WTC11 (cell line): Measurements from ENCODE around the gene RFX8.

ENCODE experiments used
- ATF1 ChIP-seq: sonication (generic); formaldehyde crosslinking; IDR thresholded peaks from 2 replicates; pipeline ENCODE4 v1.8.1; 2023; ENCODE audit warnings: mild to moderate bottlenecking, moderate library complexity, missing genetic modification reagents
- CREB1 ChIP-seq: sonication (generic); formaldehyde crosslinking; IDR thresholded peaks from 2 replicates; pipeline ENCODE4 v1.8.0; 2023; ENCODE audit warnings: mild to moderate bottlenecking, missing genetic modification reagents
- CTCF ChIP-seq: fragments of 200-600 bp; IDR thresholded peaks from 2 replicates; pipeline ENCODE4 v1.8.0; 2022; ENCODE audit warnings: antibody characterized with exemption
- IRF2 ChIP-seq: sonication (generic); formaldehyde crosslinking; IDR thresholded peaks from 2 replicates; pipeline ENCODE4 v1.8.0; 2022; ENCODE audit warnings: low read depth, missing genetic modification reagents, borderline replicate concordance
- KAT7 ChIP-seq: sonication (generic); formaldehyde crosslinking; IDR thresholded peaks from 2 replicates; pipeline ENCODE4 v1.8.1; 2023; ENCODE audit warnings: missing genetic modification reagents, mild to moderate bottlenecking, borderline replicate concordance
- USF2 ChIP-seq: sonication (generic); formaldehyde crosslinking; IDR thresholded peaks from 2 replicates; pipeline ENCODE4 v1.8.1; 2023; ENCODE audit warnings: mild to moderate bottlenecking, missing genetic modification reagents, moderate library complexity
- ZMAT4 ChIP-seq: fragments of 250-450 bp; sonication (Bioruptor Pico); IDR thresholded peaks from 2 replicates; pipeline ENCODE4 v1.9.0; 2021; ENCODE audit warnings: mild to moderate bottlenecking
- ZNF532 ChIP-seq: fragments of 250-450 bp; sonication (Bioruptor Pico); IDR thresholded peaks from 2 replicates; pipeline ENCODE4 v1.9.0; 2021; ENCODE audit warnings: mild to moderate bottlenecking, borderline replicate concordance

GRCh38 chr2:101486258-101486701, 11.4 kb upstream of the RFX8 start:
- no peak for TF ChIP-seq CTCF
- no peak for TF ChIP-seq ZNF532
- TF ChIP-seq KAT7 (CRISPR knock-in tag) = no peak
- no peak for TF ChIP-seq USF2 (CRISPR knock-in tag)
- TF ChIP-seq ZMAT4 = no peak
- TF ChIP-seq CREB1 (CRISPR knock-in tag) = no peak
- TF ChIP-seq ATF1 = no peak
- TF ChIP-seq IRF2 (CRISPR knock-in tag) = no peak
